WTC11 (cell line): ENCODE measurements around the gene RBM26. TPM values are rescaled to one million over a fixed set of nuclear protein-coding genes. Genes with fewer than 3 reads are reported as not detected.

Experiments
- ATAC-seq: fragments of 200-7000 bp; cut with Tn5 transposase; 2 replicates; pipeline ENCODE4 v1.10.0; 2021; ENCODE audit warnings: mild to moderate bottlenecking, moderate library complexity
- CTCF ChIA-PET: fragments of 300-600 bp; sonication (Branson Sonifier 250); formaldehyde crosslinking; loops from one replicate; lab custom pipeline; 2021; ENCODE audit warnings: antibody characterized with exemption; lab: Charles Lee
- POLR2A ChIA-PET: fragments of 350-600 bp; sonication (Branson Sonifier 250); formaldehyde crosslinking; loops from one replicate; lab custom pipeline; 2021; ENCODE audit warnings: antibody characterized with exemption; lab: Charles Lee
- DNase-seq: peaks from one replicate; pipeline ENCODE4 v3.0.0; 2021; ENCODE audit warnings: low spot score
- H3K27ac Mint-ChIP-seq: 2 replicates; pipeline ENCODE4 v1.8.0; 2021; ENCODE audit warnings: mixed read lengths
- H3K27me3 Mint-ChIP-seq: 2 replicates; pipeline ENCODE4 v1.8.0; 2021; ENCODE audit warnings: low read depth, mild to moderate bottlenecking, moderate library complexity, mixed read lengths
- H3K36me3 Mint-ChIP-seq: 2 replicates; pipeline ENCODE4 v1.8.0; 2021; ENCODE audit warnings: mixed read lengths
- H3K4me1 Mint-ChIP-seq: 2 replicates; pipeline ENCODE4 v1.8.0; 2022; ENCODE audit warnings: mixed read lengths
- H3K4me3 Mint-ChIP-seq: 2 replicates; pipeline ENCODE4 v1.8.0; 2021; ENCODE audit warnings: mild to moderate bottlenecking, moderate library complexity, mixed read lengths
- H3K9me3 Mint-ChIP-seq: 2 replicates; pipeline ENCODE4 v1.8.0; 2021; ENCODE audit warnings: mixed read lengths
- CREB1 ChIP-seq: sonication (generic); formaldehyde crosslinking; IDR thresholded peaks from 2 replicates; pipeline ENCODE4 v1.8.0; 2023; ENCODE audit warnings: mild to moderate bottlenecking, missing genetic modification reagents
- ESRRA ChIP-seq: sonication (generic); formaldehyde crosslinking; IDR thresholded peaks from 2 replicates; pipeline ENCODE4 v1.8.1; 2022; ENCODE audit warnings: mild to moderate bottlenecking, missing genetic modification reagents, borderline replicate concordance
- FOXK1 ChIP-seq: sonication (generic); formaldehyde crosslinking; IDR thresholded peaks from 2 replicates; pipeline ENCODE4 v1.8.0; 2022; ENCODE audit warnings: mild to moderate bottlenecking, moderate library complexity, missing genetic modification reagents
- IRF2 ChIP-seq: sonication (generic); formaldehyde crosslinking; IDR thresholded peaks from 2 replicates; pipeline ENCODE4 v1.8.0; 2022; ENCODE audit warnings: low read depth, missing genetic modification reagents, borderline replicate concordance
- JUN ChIP-seq: sonication (generic); formaldehyde crosslinking; IDR thresholded peaks from 2 replicates; pipeline ENCODE4 v1.8.0; 2023; ENCODE audit warnings: mild to moderate bottlenecking, missing genetic modification reagents
- OVOL2 ChIP-seq: fragments of 250-450 bp; sonication (Bioruptor Pico); IDR thresholded peaks from 2 replicates; pipeline ENCODE4 v1.9.0; 2021; ENCODE audit warnings: mild to moderate bottlenecking, borderline replicate concordance
- PRRX2 ChIP-seq: fragments of 250-450 bp; sonication (Bioruptor Pico); IDR thresholded peaks from 2 replicates; pipeline ENCODE4 v1.8.0; 2021; ENCODE audit warnings: mild to moderate bottlenecking
- SMAD3 ChIP-seq: sonication (generic); formaldehyde crosslinking; IDR thresholded peaks from 2 replicates; pipeline ENCODE4 v1.8.0; 2022; ENCODE audit warnings: missing genetic modification reagents, mild to moderate bottlenecking, borderline replicate concordance
- SP1 ChIP-seq: sonication (generic); formaldehyde crosslinking; conservative IDR thresholded peaks from 2 replicates; pipeline ENCODE4 v1.8.1; 2022; ENCODE audit warnings: missing genetic modification reagents
- TCF7 ChIP-seq: sonication (generic); formaldehyde crosslinking; IDR thresholded peaks from 2 replicates; pipeline ENCODE4 v1.8.0; 2022; ENCODE audit warnings: mild to moderate bottlenecking, low read depth, missing genetic modification reagents, moderate library complexity
- TEAD1 ChIP-seq: sonication (generic); formaldehyde crosslinking; IDR thresholded peaks from 2 replicates; pipeline ENCODE4 v1.8.0; 2022; ENCODE audit warnings: mild to moderate bottlenecking, missing genetic modification reagents
- TEAD4 ChIP-seq: sonication (generic); formaldehyde crosslinking; IDR thresholded peaks from 2 replicates; pipeline ENCODE4 v1.8.0; 2022; ENCODE audit warnings: mild to moderate bottlenecking, missing genetic modification reagents
- TP53 ChIP-seq: sonication (generic); formaldehyde crosslinking; IDR thresholded peaks from 2 replicates; pipeline ENCODE4 v1.8.1; 2023; ENCODE audit warnings: mild to moderate bottlenecking, missing genetic modification reagents
- ZNF423 ChIP-seq: fragments of 250-450 bp; sonication (Bioruptor Pico); IDR thresholded peaks from 2 replicates; pipeline ENCODE4 v2.1.2; 2022; ENCODE audit warnings: mild to moderate bottlenecking, moderate library complexity
- total RNA-seq: library from RNA; stranded (reverse); gene quantifications from 3 replicates; pipeline ENCODE4 v1.2.3, GENCODE V29; 2021
- TF ChIP-seq, protein P1 (sequence below): sonication (generic); formaldehyde crosslinking; IDR thresholded peaks from 2 replicates; pipeline ENCODE4 v1.8.1; 2023; ENCODE audit warnings: mild to moderate bottlenecking, missing genetic modification reagents, borderline replicate concordance
- TF ChIP-seq, protein P2 (sequence below): sonication (generic); formaldehyde crosslinking; IDR thresholded peaks from 2 replicates; pipeline ENCODE4 v1.8.0; 2022; ENCODE audit warnings: mild to moderate bottlenecking, missing genetic modification reagents
- TF ChIP-seq, protein P3 (sequence below): fragments of 250-450 bp; sonication (Bioruptor Pico); IDR thresholded peaks from 2 replicates; pipeline ENCODE4 v2.1.2; 2022; ENCODE audit warnings: mild to moderate bottlenecking, moderate library complexity
- TF ChIP-seq, protein P4 (sequence below): fragments of 250-450 bp; sonication (Bioruptor Pico); IDR thresholded peaks from 2 replicates; pipeline ENCODE4 v1.9.0; 2021; ENCODE audit warnings: mild to moderate bottlenecking, borderline replicate concordance
- TF ChIP-seq, protein P5 (sequence below): sonication (generic); formaldehyde crosslinking; IDR thresholded peaks from 2 replicates; pipeline ENCODE4 v1.8.1; 2023; ENCODE audit warnings: mild to moderate bottlenecking, missing genetic modification reagents
- TF ChIP-seq, protein P6 (sequence below): sonication (generic); formaldehyde crosslinking; IDR thresholded peaks from 2 replicates; pipeline ENCODE4 v1.8.0; 2023; ENCODE audit warnings: mild to moderate bottlenecking, missing genetic modification reagents
- TF ChIP-seq, protein P7 (sequence below): sonication (generic); formaldehyde crosslinking; IDR thresholded peaks from 2 replicates; pipeline ENCODE4 v1.8.1; 2023; ENCODE audit warnings: mild to moderate bottlenecking, missing genetic modification reagents, moderate library complexity

RBM26 gene
- total RNA-seq, 1 experiment from 2014 or later, result 64.1 TPM

DNA sequence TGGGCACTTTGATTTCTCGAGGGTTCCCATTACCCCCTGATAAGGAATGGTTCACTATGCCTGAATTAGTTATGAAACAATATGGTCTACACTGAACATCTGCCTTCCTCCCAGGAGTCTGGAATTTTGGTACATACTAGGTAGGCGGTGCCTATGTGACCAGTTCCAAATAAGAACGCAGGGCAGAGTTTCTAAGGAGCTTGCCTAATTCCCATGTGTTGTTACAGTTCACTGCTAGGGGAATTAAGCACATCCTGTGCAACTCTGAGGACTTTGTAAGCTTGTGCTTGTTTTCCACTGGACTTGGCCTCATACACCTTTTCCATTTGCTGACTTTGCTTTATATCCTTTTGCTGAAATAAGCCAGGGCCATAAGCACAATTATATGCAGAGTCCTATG is 29.2 kb downstream of the RBM26 start (continued):
- TF ChIP-seq, protein P1, sequence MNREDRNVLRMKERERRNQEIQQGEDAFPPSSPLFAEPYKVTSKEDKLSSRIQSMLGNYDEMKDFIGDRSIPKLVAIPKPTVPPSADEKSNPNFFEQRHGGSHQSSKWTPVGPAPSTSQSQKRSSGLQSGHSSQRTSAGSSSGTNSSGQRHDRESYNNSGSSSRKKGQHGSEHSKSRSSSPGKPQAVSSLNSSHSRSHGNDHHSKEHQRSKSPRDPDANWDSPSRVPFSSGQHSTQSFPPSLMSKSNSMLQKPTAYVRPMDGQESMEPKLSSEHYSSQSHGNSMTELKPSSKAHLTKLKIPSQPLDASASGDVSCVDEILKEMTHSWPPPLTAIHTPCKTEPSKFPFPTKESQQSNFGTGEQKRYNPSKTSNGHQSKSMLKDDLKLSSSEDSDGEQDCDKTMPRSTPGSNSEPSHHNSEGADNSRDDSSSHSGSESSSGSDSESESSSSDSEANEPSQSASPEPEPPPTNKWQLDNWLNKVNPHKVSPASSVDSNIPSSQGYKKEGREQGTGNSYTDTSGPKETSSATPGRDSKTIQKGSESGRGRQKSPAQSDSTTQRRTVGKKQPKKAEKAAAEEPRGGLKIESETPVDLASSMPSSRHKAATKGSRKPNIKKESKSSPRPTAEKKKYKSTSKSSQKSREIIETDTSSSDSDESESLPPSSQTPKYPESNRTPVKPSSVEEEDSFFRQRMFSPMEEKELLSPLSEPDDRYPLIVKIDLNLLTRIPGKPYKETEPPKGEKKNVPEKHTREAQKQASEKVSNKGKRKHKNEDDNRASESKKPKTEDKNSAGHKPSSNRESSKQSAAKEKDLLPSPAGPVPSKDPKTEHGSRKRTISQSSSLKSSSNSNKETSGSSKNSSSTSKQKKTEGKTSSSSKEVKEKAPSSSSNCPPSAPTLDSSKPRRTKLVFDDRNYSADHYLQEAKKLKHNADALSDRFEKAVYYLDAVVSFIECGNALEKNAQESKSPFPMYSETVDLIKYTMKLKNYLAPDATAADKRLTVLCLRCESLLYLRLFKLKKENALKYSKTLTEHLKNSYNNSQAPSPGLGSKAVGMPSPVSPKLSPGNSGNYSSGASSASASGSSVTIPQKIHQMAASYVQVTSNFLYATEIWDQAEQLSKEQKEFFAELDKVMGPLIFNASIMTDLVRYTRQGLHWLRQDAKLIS (CRISPR knock-in tag), result no peak
- TF ChIP-seq TP53 (CRISPR knock-in tag) (no peak), CREB1 (CRISPR knock-in tag) (no peak), ESRRA (CRISPR knock-in tag) (no peak), TEAD1 (CRISPR knock-in tag) (no peak), PRRX2 (CRISPR knock-in tag) (no peak), TCF7 (no peak)
- TF ChIP-seq, protein P2, sequence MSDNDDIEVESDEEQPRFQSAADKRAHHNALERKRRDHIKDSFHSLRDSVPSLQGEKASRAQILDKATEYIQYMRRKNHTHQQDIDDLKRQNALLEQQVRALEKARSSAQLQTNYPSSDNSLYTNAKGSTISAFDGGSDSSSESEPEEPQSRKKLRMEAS, result no peak
- TF ChIP-seq, protein P3, sequence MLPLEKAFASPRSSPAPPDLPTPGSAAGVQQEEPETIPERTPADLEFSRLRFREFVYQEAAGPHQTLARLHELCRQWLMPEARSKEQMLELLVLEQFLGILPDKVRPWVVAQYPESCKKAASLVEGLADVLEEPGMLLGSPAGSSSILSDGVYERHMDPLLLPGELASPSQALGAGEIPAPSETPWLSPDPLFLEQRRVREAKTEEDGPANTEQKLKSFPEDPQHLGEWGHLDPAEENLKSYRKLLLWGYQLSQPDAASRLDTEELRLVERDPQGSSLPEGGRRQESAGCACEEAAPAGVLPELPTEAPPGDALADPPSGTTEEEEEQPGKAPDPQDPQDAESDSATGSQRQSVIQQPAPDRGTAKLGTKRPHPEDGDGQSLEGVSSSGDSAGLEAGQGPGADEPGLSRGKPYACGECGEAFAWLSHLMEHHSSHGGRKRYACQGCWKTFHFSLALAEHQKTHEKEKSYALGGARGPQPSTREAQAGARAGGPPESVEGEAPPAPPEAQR (CRISPR knock-in tag), result no peak
- TF ChIP-seq, protein P4, sequence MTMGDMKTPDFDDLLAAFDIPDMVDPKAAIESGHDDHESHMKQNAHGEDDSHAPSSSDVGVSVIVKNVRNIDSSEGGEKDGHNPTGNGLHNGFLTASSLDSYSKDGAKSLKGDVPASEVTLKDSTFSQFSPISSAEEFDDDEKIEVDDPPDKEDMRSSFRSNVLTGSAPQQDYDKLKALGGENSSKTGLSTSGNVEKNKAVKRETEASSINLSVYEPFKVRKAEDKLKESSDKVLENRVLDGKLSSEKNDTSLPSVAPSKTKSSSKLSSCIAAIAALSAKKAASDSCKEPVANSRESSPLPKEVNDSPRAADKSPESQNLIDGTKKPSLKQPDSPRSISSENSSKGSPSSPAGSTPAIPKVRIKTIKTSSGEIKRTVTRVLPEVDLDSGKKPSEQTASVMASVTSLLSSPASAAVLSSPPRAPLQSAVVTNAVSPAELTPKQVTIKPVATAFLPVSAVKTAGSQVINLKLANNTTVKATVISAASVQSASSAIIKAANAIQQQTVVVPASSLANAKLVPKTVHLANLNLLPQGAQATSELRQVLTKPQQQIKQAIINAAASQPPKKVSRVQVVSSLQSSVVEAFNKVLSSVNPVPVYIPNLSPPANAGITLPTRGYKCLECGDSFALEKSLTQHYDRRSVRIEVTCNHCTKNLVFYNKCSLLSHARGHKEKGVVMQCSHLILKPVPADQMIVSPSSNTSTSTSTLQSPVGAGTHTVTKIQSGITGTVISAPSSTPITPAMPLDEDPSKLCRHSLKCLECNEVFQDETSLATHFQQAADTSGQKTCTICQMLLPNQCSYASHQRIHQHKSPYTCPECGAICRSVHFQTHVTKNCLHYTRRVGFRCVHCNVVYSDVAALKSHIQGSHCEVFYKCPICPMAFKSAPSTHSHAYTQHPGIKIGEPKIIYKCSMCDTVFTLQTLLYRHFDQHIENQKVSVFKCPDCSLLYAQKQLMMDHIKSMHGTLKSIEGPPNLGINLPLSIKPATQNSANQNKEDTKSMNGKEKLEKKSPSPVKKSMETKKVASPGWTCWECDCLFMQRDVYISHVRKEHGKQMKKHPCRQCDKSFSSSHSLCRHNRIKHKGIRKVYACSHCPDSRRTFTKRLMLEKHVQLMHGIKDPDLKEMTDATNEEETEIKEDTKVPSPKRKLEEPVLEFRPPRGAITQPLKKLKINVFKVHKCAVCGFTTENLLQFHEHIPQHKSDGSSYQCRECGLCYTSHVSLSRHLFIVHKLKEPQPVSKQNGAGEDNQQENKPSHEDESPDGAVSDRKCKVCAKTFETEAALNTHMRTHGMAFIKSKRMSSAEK, result no peak
- TF ChIP-seq, all 79 proteins: peak for 0

DNA sequence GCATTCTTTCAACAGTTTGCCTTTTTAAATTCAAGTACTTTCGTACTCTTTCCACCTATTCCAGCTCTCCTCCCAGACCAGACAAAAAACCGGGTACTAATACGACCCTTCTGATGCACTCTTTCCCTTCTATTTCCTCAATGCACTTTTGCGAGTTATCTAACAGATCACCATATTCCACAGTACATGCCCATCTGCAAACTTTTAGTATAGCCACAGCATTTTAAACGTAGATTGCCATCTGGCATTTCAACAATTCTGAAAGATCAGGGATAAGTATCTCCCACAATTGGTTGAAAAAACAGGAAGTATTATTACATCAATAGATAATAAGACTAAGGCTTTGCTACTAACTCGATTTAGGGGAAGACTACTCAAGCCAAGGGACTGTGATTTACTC is 31.5 kb downstream of the RBM26 start:
- Mint-ChIP-seq H3K4me3 (no peak overlapping the region), H3K36me3 (peaks cover 38% of the 10 kb centered on the region), H3K27me3 (no peaks in the 10 kb centered on the region), H3K27ac (peak overlapping the region; percentile 15), H3K4me1 (peaks cover 3% of the 10 kb centered on the region; the same call in 1 of the 2 replicates), H3K9me3 (no peaks in the 10 kb centered on the region)
- ChIA-PET POLR2A (no interaction called here), CTCF (interaction anchor here (1.6 kb wide), 1 partner anchor 17 kb away, joined by 3 read pairs; no protein-coding TSS in a partner anchor)
- DNase-seq (no peak), ATAC-seq (no peak)
- TF ChIP-seq JUN (CRISPR knock-in tag), result no peak
- no peak for TF ChIP-seq SP1 (CRISPR knock-in tag)
- no peak for TF ChIP-seq FOXK1 (CRISPR knock-in tag)
- no peak for TF ChIP-seq IRF2 (CRISPR knock-in tag)
- no peak for TF ChIP-seq OVOL2
- no peak for TF ChIP-seq SMAD3 (CRISPR knock-in tag)
- TF ChIP-seq, protein P3 (CRISPR knock-in tag), result no peak
- TF ChIP-seq, protein P5, sequence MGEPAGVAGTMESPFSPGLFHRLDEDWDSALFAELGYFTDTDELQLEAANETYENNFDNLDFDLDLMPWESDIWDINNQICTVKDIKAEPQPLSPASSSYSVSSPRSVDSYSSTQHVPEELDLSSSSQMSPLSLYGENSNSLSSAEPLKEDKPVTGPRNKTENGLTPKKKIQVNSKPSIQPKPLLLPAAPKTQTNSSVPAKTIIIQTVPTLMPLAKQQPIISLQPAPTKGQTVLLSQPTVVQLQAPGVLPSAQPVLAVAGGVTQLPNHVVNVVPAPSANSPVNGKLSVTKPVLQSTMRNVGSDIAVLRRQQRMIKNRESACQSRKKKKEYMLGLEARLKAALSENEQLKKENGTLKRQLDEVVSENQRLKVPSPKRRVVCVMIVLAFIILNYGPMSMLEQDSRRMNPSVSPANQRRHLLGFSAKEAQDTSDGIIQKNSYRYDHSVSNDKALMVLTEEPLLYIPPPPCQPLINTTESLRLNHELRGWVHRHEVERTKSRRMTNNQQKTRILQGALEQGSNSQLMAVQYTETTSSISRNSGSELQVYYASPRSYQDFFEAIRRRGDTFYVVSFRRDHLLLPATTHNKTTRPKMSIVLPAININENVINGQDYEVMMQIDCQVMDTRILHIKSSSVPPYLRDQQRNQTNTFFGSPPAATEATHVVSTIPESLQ (CRISPR knock-in tag), result no peak
- TF ChIP-seq, protein P6, sequence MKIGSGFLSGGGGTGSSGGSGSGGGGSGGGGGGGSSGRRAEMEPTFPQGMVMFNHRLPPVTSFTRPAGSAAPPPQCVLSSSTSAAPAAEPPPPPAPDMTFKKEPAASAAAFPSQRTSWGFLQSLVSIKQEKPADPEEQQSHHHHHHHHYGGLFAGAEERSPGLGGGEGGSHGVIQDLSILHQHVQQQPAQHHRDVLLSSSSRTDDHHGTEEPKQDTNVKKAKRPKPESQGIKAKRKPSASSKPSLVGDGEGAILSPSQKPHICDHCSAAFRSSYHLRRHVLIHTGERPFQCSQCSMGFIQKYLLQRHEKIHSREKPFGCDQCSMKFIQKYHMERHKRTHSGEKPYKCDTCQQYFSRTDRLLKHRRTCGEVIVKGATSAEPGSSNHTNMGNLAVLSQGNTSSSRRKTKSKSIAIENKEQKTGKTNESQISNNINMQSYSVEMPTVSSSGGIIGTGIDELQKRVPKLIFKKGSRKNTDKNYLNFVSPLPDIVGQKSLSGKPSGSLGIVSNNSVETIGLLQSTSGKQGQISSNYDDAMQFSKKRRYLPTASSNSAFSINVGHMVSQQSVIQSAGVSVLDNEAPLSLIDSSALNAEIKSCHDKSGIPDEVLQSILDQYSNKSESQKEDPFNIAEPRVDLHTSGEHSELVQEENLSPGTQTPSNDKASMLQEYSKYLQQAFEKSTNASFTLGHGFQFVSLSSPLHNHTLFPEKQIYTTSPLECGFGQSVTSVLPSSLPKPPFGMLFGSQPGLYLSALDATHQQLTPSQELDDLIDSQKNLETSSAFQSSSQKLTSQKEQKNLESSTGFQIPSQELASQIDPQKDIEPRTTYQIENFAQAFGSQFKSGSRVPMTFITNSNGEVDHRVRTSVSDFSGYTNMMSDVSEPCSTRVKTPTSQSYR (CRISPR knock-in tag), result no peak
- TF ChIP-seq TEAD4 (CRISPR knock-in tag), result no peak
- TF ChIP-seq, protein P7, sequence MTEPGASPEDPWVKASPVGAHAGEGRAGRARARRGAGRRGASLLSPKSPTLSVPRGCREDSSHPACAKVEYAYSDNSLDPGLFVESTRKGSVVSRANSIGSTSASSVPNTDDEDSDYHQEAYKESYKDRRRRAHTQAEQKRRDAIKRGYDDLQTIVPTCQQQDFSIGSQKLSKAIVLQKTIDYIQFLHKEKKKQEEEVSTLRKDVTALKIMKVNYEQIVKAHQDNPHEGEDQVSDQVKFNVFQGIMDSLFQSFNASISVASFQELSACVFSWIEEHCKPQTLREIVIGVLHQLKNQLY, result no peak
- TF ChIP-seq ZNF423 (CRISPR knock-in tag), result no peak
